ENCODE data around the gene TMEM9B. TPM values are rescaled to one million over a fixed set of nuclear protein-coding genes. Genes with fewer than 3 reads are reported as not detected.
A peak's percentile ranks its signal among the peaks of the same experiment; 100 is the strongest.

TMEM9B gene
- total and polyA plus RNA-seq, 9 of the 15 experiments (the other 6 are each of a cell fraction or from before 2014, with no cell fraction given): 7.7 to 20.0 (median 14.0) TPM

DNA sequence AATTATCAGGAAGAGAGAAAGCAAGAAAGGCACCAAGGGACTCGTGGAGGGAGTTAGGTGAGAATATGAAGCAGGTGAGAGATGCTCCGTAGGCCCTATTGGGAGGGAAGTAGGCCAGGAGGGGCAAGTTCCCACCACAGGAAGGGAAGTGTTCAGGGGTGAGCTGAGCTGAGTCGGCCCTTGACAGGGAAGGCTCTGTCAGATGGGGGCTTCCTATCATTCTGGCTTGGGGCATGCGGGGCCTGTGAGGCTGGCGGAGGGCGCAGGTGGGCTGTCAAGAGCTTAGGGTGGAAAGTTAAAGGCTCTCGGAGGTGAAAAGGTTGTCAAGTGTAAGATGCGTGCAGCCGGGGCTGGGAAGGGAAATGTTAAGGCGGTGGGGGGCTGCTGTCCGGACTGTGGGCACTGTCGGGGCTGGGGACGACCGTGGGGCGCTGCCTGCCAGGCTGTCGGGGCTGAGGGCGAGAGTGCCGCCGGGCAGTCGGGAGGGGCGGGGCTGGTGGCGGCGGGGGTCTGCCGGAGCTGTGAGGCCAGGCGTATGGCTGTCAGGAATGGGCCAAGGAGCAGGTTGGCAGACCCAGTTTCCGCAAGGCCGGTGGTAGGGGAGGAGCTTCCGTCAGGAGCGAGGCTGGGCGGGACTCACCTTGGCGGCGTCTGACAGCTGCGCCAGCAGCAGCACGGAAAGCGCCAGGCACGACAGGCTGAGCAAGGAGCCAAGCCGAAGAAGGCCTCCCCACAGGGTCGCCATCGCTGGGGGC, 496 bp downstream of the TMEM9B start (continued):
- TF ChIP-seq, protein P1, sequence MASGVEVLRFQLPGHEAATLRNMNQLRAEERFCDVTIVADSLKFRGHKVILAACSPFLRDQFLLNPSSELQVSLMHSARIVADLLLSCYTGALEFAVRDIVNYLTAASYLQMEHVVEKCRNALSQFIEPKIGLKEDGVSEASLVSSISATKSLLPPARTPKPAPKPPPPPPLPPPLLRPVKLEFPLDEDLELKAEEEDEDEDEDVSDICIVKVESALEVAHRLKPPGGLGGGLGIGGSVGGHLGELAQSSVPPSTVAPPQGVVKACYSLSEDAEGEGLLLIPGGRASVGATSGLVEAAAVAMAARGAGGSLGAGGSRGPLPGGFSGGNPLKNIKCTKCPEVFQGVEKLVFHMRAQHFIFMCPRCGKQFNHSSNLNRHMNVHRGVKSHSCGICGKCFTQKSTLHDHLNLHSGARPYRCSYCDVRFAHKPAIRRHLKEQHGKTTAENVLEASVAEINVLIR (CRISPR knock-in tag; IDR thresholded peaks at IDR 0.05): no peak
- TF ChIP-seq SAP30 (IDR thresholded peaks at IDR 0.05; ENCODE audit: borderline replicate concordance, insufficient read depth, low read depth, low read length, poor library complexity, severe bottlenecking) (peak; percentile 92), ZNF507 (tag; conservative IDR thresholded peaks at IDR 0.05) (no peak), POLR2AphosphoS5 (IDR thresholded peaks at IDR 0.05; ENCODE audit: control insufficient read depth, insufficient read depth, low read depth, low read length) (no peak), NR2C1 (IDR thresholded peaks at IDR 0.05) (no peak), NR2C1 (tag; IDR thresholded peaks at IDR 0.05) (no peak), MECOM (CRISPR knock-in tag; IDR thresholded peaks at IDR 0.05) (no peak), CTBP1 (IDR thresholded peaks at IDR 0.05; ENCODE audit: borderline replicate concordance) (no peak), NR4A1 (CRISPR knock-in tag; IDR thresholded peaks at IDR 0.05) (no peak), NR4A1 (tag; IDR thresholded peaks at IDR 0.05) (no peak), FOXA3 (CRISPR knock-in tag; conservative IDR thresholded peaks at IDR 0.05 in 1 of 2, IDR thresholded peaks at IDR 0.05 in 1 of 2) (peak in 1 of 2 experiments; percentile 27; a peak in 1 of 4 replicates), HEY1 (CRISPR knock-in tag; IDR thresholded peaks at IDR 0.05; ENCODE audit: borderline replicate concordance) (no peak)
- TF ChIP-seq, protein P2, sequence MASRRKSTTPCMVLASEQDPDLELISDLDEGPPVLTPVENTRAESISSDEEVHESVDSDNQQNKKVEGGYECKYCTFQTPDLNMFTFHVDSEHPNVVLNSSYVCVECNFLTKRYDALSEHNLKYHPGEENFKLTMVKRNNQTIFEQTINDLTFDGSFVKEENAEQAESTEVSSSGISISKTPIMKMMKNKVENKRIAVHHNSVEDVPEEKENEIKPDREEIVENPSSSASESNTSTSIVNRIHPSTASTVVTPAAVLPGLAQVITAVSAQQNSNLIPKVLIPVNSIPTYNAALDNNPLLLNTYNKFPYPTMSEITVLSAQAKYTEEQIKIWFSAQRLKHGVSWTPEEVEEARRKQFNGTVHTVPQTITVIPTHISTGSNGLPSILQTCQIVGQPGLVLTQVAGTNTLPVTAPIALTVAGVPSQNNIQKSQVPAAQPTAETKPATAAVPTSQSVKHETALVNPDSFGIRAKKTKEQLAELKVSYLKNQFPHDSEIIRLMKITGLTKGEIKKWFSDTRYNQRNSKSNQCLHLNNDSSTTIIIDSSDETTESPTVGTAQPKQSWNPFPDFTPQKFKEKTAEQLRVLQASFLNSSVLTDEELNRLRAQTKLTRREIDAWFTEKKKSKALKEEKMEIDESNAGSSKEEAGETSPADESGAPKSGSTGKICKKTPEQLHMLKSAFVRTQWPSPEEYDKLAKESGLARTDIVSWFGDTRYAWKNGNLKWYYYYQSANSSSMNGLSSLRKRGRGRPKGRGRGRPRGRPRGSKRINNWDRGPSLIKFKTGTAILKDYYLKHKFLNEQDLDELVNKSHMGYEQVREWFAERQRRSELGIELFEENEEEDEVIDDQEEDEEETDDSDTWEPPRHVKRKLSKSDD (conservative IDR thresholded peaks at IDR 0.05; ENCODE audit: low read length): no peak
- TF ChIP-seq, protein P3, sequence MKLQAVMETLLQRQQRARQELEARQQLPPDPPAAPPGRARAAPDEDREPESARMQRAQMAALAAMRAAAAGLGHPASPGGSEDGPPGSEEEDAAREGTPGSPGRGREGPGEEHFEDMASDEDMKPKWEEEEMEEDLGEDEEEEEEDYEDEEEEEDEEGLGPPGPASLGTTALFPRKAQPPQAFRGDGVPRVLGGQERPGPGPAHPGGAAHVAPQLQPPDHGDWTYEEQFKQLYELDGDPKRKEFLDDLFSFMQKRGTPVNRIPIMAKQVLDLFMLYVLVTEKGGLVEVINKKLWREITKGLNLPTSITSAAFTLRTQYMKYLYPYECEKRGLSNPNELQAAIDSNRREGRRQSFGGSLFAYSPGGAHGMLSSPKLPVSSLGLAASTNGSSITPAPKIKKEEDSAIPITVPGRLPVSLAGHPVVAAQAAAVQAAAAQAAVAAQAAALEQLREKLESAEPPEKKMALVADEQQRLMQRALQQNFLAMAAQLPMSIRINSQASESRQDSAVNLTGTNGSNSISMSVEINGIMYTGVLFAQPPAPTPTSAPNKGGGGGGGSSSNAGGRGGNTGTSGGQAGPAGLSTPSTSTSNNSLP (IDR thresholded peaks at IDR 0.05; ENCODE audit: borderline replicate concordance, low read depth, low read length): no peak
- TF ChIP-seq, protein P4, sequence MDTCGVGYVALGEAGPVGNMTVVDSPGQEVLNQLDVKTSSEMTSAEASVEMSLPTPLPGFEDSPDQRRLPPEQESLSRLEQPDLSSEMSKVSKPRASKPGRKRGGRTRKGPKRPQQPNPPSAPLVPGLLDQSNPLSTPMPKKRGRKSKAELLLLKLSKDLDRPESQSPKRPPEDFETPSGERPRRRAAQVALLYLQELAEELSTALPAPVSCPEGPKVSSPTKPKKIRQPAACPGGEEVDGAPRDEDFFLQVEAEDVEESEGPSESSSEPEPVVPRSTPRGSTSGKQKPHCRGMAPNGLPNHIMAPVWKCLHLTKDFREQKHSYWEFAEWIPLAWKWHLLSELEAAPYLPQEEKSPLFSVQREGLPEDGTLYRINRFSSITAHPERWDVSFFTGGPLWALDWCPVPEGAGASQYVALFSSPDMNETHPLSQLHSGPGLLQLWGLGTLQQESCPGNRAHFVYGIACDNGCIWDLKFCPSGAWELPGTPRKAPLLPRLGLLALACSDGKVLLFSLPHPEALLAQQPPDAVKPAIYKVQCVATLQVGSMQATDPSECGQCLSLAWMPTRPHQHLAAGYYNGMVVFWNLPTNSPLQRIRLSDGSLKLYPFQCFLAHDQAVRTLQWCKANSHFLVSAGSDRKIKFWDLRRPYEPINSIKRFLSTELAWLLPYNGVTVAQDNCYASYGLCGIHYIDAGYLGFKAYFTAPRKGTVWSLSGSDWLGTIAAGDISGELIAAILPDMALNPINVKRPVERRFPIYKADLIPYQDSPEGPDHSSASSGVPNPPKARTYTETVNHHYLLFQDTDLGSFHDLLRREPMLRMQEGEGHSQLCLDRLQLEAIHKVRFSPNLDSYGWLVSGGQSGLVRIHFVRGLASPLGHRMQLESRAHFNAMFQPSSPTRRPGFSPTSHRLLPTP (IDR thresholded peaks at IDR 0.05; ENCODE audit: borderline replicate concordance, extremely low read depth, insufficient read length): no peak
- TF ChIP-seq, protein P5, sequence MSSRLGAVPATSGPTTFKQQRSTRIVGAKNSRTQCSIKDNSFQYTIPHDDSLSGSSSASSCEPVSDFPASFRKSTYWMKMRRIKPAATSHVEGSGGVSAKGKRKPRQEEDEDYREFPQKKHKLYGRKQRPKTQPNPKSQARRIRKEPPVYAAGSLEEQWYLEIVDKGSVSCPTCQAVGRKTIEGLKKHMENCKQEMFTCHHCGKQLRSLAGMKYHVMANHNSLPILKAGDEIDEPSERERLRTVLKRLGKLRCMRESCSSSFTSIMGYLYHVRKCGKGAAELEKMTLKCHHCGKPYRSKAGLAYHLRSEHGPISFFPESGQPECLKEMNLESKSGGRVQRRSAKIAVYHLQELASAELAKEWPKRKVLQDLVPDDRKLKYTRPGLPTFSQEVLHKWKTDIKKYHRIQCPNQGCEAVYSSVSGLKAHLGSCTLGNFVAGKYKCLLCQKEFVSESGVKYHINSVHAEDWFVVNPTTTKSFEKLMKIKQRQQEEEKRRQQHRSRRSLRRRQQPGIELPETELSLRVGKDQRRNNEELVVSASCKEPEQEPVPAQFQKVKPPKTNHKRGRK (tag; IDR thresholded peaks at IDR 0.05): no peak

Measured in K562 (cell line).